Uterus (tissue), 2 donors: ENCODE measurements around the gene RSL1D1.

Source experiments
- POLR2A ChIP-seq, 2 donors: fragments of 450-650 bp; IDR thresholded peaks; one replicate each; pipeline ENCODE4 v1.6.1; 2016; ENCODE audit warnings: antibody characterized with exemption in 2 of 2, mild to moderate bottlenecking in 1 of 2, moderate library complexity in 1 of 2
- TF ChIP-seq, protein P1 (sequence below), 4 experiments: fragments of 200-600 bp in 2 of 4; fragments of 450-650 bp in 2 of 4; sonication (generic) in 2 of 4; IDR thresholded peaks; one replicate each; pipeline ENCODE4 v1.5.1; 2016 to 2019; ENCODE audit warnings: antibody characterized with exemption in 4 of 4, mild to moderate bottlenecking in 2 of 4, moderate library complexity in 1 of 4

- TF ChIP-seq, protein P1, sequence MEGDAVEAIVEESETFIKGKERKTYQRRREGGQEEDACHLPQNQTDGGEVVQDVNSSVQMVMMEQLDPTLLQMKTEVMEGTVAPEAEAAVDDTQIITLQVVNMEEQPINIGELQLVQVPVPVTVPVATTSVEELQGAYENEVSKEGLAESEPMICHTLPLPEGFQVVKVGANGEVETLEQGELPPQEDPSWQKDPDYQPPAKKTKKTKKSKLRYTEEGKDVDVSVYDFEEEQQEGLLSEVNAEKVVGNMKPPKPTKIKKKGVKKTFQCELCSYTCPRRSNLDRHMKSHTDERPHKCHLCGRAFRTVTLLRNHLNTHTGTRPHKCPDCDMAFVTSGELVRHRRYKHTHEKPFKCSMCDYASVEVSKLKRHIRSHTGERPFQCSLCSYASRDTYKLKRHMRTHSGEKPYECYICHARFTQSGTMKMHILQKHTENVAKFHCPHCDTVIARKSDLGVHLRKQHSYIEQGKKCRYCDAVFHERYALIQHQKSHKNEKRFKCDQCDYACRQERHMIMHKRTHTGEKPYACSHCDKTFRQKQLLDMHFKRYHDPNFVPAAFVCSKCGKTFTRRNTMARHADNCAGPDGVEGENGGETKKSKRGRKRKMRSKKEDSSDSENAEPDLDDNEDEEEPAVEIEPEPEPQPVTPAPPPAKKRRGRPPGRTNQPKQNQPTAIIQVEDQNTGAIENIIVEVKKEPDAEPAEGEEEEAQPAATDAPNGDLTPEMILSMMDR (IDR thresholded peaks at IDR 0.05), result no peak
- TF ChIP-seq POLR2A (IDR thresholded peaks at IDR 0.05), result no peak
Measured at GRCh38 chr16:11799017-11799381, 52.3 kb downstream of the RSL1D1 start.
